IPS DF 19.7 (cell line): Measurements from ENCODE around the gene DUOXA1.
"Not testable (repeated sequence)": the region's sequence is repeated elsewhere in the genome, so short reads cannot be mapped to it uniquely, and the experiment has no call there.

Source experiments
- DNase-seq: peaks from one replicate; pipeline ENCODE4 v3.0.0-alpha.2; 2013; ENCODE audit warnings: low read depth, low spot score

Gene DUOXA1

GRCh38 chr15:45089712-45090373, 39.8 kb downstream of the DUOXA1 start:
- no peak for DNase-seq

- no peak for DNase-seq
These were observed 40.6 kb downstream of the DUOXA1 start for GRCh38 chr15:45088801-45089711.

GRCh38 chr15:45087513-45087912, 42.2 kb downstream of the DUOXA1 start:
- no peak for DNase-seq

GRCh38 chr15:45084163-45084562, 45.5 kb downstream of the DUOXA1 start:
- DNase-seq = no peak

- DNase-seq = no peak
These were observed 46.5 kb downstream of the DUOXA1 start for GRCh38 chr15:45083223-45083622.

GRCh38 chr15:45082412-45082811, 47.3 kb downstream of the DUOXA1 start:
- not testable (repeated sequence) for DNase-seq

GRCh38 chr15:45080593-45080992, 49.1 kb downstream of the DUOXA1 start:
- not testable (repeated sequence) for DNase-seq

GRCh38 chr15:45079628-45080246, 49.9 kb downstream of the DUOXA1 start:
- DNase-seq = not testable (repeated sequence)

GRCh38 chr15:45079201-45079600, 50.5 kb downstream of the DUOXA1 start:
- not testable (repeated sequence) for DNase-seq

- DNase-seq = not testable (repeated sequence)
These were observed 52.3 kb downstream of the DUOXA1 start for GRCh38 chr15:45077391-45077790.

GRCh38 chr15:45075440-45076320, 54.0 kb downstream of the DUOXA1 start:
- DNase-seq = not testable (repeated sequence)

GRCh38 chr15:45073602-45074001, 56.1 kb downstream of the DUOXA1 start:
- DNase-seq = not testable (repeated sequence)

- DNase-seq = not testable (repeated sequence)
These were observed 59.7 kb downstream of the DUOXA1 start for GRCh38 chr15:45069942-45070360.
